K562 (cell line): ENCODE results near the gene TAF4. TPM values are rescaled to one million over a fixed set of nuclear protein-coding genes. Genes with fewer than 3 reads are reported as not detected.

Experiments used
- ATF7 ChIP-seq: fragments of 450-650 bp; IDR thresholded peaks from 2 replicates; pipeline ENCODE4 v1.7.1; 2014; ENCODE audit warnings: mild to moderate bottlenecking, moderate library complexity
- CCAR2 ChIP-seq: fragments of 200-400 bp; formaldehyde crosslinking; IDR thresholded peaks from 2 replicates; pipeline ENCODE4 v1.6.1; 2017; ENCODE audit warnings: mild to moderate bottlenecking, low read depth, low read length
- CEBPG ChIP-seq, 3 experiments: fragments of 200-800 bp in 1 of 3; sonication (Bioruptor generic) in 1 of 3; sonication (generic) in 1 of 3; formaldehyde crosslinking in 1 of 3; IDR thresholded peaks in 2 of 3; conservative IDR thresholded peaks in 1 of 3; 2 replicates each; pipeline versions ENCODE4 v1.6.1 to v1.8.0; 2016 to 2022; ENCODE audit warnings: missing compliant biosample characterization in 2 of 3, missing genetic modification characterization in 2 of 3, mild to moderate bottlenecking in 1 of 3, missing genetic modification reagents in 1 of 3
- CHD4 ChIP-seq: fragments of 200-600 bp; sonication (generic); IDR thresholded peaks from 3 replicates; pipeline ENCODE4 v1.6.1; 2012; ENCODE audit warnings: low read depth, mild to moderate bottlenecking, mixed read lengths, low read length, inconsistent platforms; ENCODE audit not compliant: insufficient read depth, insufficient replicate concordance, poor library complexity, severe bottlenecking
- ERF ChIP-seq: fragments of 450-650 bp; formaldehyde crosslinking; IDR thresholded peaks from 2 replicates; pipeline ENCODE4 v1.4.0; 2020; ENCODE audit warnings: mild to moderate bottlenecking, mixed read lengths
- FOXJ2 ChIP-seq: fragments of 200-800 bp; sonication (Bioruptor generic); IDR thresholded peaks from 2 replicates; pipeline ENCODE4 v1.6.1; 2016; ENCODE audit warnings: missing genetic modification characterization, missing compliant biosample characterization
- HES1 ChIP-seq: fragments of 450-650 bp; IDR thresholded peaks from 2 replicates; pipeline ENCODE4 v1.6.1; 2016; ENCODE audit warnings: low read depth, mild to moderate bottlenecking, moderate library complexity
- MCM5 ChIP-seq: fragments of 450-650 bp; IDR thresholded peaks from 2 replicates; pipeline ENCODE4 v1.6.1; 2016; ENCODE audit warnings: low read depth
- MLLT1 ChIP-seq, 2 experiments: fragments of 450-650 bp; IDR thresholded peaks; 2 replicates each; pipeline ENCODE4 v1.6.1; 2016
- NONO ChIP-seq, 2 experiments: fragments of 200-400 bp in 1 of 2; fragments of 450-650 bp in 1 of 2; formaldehyde crosslinking in 1 of 2; IDR thresholded peaks; 2 replicates each; pipeline ENCODE4 v1.6.1; 2017; ENCODE audit warnings: low read depth in 2 of 2, mild to moderate bottlenecking in 2 of 2, moderate library complexity in 2 of 2, low read length in 1 of 2
- NR3C1 ChIP-seq: sonication (generic); formaldehyde crosslinking; IDR thresholded peaks from 2 replicates; pipeline ENCODE4 v1.8.1; 2022; ENCODE audit warnings: missing genetic modification reagents
- RAD51 ChIP-seq: fragments of 450-650 bp; IDR thresholded peaks from 2 replicates; pipeline ENCODE4 v1.7.1; 2016; ENCODE audit warnings: low read depth, mild to moderate bottlenecking, borderline replicate concordance
- RBM39 ChIP-seq: fragments of 200-400 bp; formaldehyde crosslinking; optimal IDR thresholded peaks from 2 replicates; pipeline ENCODE3; 2018; ENCODE audit warnings: low read depth, low read length
- RHOXF2B ChIP-seq: fragments of 250-450 bp; sonication (Bioruptor Pico); conservative IDR thresholded peaks from 2 replicates; pipeline ENCODE4 v1.5.1; 2021
- SNAPC5 ChIP-seq: fragments of 250-450 bp; sonication (Bioruptor Pico); IDR thresholded peaks from 2 replicates; pipeline ENCODE4 v1.8.0; 2021; ENCODE audit warnings: moderate library complexity, mild to moderate bottlenecking, inconsistent platforms
- SP1 ChIP-seq: sonication (generic); formaldehyde crosslinking; IDR thresholded peaks from 2 replicates; pipeline ENCODE4 v1.8.1; 2022; ENCODE audit warnings: mild to moderate bottlenecking, missing genetic modification reagents
- SRSF1 ChIP-seq: fragments of 200-400 bp; formaldehyde crosslinking; IDR thresholded peaks from 2 replicates; pipeline ENCODE4 v1.6.1; 2017; ENCODE audit warnings: mild to moderate bottlenecking, low read depth, low read length, moderate library complexity
- STAG1 ChIP-seq: sonication (generic); formaldehyde crosslinking; IDR thresholded peaks from 2 replicates; pipeline ENCODE4 v1.5.0; 2020; ENCODE audit warnings: missing genetic modification reagents, borderline replicate concordance
- TCF7L2 ChIP-seq: fragments of 150-350 bp; IDR thresholded peaks from 2 replicates; pipeline ENCODE4 v1.6.1; 2016; ENCODE audit warnings: low read depth, mild to moderate bottlenecking, low read length, moderate library complexity
- TCFL5 ChIP-seq: fragments of 250-450 bp; sonication (Bioruptor Pico); conservative IDR thresholded peaks from 2 replicates; pipeline ENCODE4 v1.6.1; 2021; ENCODE audit warnings: mild to moderate bottlenecking, moderate library complexity, matching md5 sums
- XRCC3 ChIP-seq: fragments of 450-650 bp; IDR thresholded peaks from 2 replicates; pipeline ENCODE4 v1.6.1; 2017; ENCODE audit warnings: mild to moderate bottlenecking, moderate library complexity
- XRCC5 ChIP-seq: fragments of 200-400 bp; formaldehyde crosslinking; IDR thresholded peaks from 2 replicates; pipeline ENCODE4 v1.6.1; 2017; ENCODE audit warnings: low read depth, mild to moderate bottlenecking, low read length
- ZNF121 ChIP-seq: sonication (generic); formaldehyde crosslinking; conservative IDR thresholded peaks from 2 replicates; pipeline ENCODE4 v1.8.0; 2022; ENCODE audit warnings: missing genetic modification reagents
- polyA plus RNA-seq, 8 experiments: library from polyadenylated mRNA; depleted of rRNA in 4 of 8; stranded (reverse) in 5 of 8; unstranded in 3 of 8; fragments of >200 nt; fragmentation: Nextera tagmentation in 2 of 8; fragmentation: Illumina TruSeq in 1 of 8; extraction: Ambion mirVana in 2 of 8; extraction: Trizol in 1 of 8; gene quantifications; 2 replicates each; pipeline versions ENCODE4 v1.2.1 to v1.2.3, GENCODE V29; 2011 to 2014; ENCODE audit warnings: inconsistent platforms in 1 of 8, missing spikeins in 1 of 8
- total RNA-seq, 7 experiments: library from RNA; depleted of rRNA in 6 of 7; stranded (reverse); fragments of >200 nt in 6 of 7; fragmentation: Illumina TruSeq in 2 of 7; extraction: Trizol in 2 of 7; gene quantifications; 2 replicates each; pipeline versions ENCODE4 v1.2.1 to v1.2.3, GENCODE V29; 2011 to 2021; ENCODE audit warnings: low replicate concordance in 1 of 7
- TF ChIP-seq, protein P1 (sequence below), 2 experiments: fragments of 250-450 bp in 1 of 2; fragments of 450-650 bp in 1 of 2; sonication (Bioruptor Pico) in 1 of 2; IDR thresholded peaks; 2 replicates each; pipeline versions ENCODE4 v1.6.1 to v1.8.0; 2016 to 2021; ENCODE audit warnings: mild to moderate bottlenecking in 2 of 2, moderate library complexity in 2 of 2, missing compliant biosample characterization in 1 of 2, missing genetic modification characterization in 1 of 2
- TF ChIP-seq, protein P2 (sequence below): sonication (generic); formaldehyde crosslinking; IDR thresholded peaks from 2 replicates; pipeline ENCODE4 v1.5.0; 2020; ENCODE audit warnings: missing genetic modification reagents

TAF4 gene
- total and polyA plus RNA-seq, 9 of the 15 experiments (the other 6 are each of a cell fraction or from before 2014, with no cell fraction given): 0.44 to 28.3 (median 5.6) TPM

DNA sequence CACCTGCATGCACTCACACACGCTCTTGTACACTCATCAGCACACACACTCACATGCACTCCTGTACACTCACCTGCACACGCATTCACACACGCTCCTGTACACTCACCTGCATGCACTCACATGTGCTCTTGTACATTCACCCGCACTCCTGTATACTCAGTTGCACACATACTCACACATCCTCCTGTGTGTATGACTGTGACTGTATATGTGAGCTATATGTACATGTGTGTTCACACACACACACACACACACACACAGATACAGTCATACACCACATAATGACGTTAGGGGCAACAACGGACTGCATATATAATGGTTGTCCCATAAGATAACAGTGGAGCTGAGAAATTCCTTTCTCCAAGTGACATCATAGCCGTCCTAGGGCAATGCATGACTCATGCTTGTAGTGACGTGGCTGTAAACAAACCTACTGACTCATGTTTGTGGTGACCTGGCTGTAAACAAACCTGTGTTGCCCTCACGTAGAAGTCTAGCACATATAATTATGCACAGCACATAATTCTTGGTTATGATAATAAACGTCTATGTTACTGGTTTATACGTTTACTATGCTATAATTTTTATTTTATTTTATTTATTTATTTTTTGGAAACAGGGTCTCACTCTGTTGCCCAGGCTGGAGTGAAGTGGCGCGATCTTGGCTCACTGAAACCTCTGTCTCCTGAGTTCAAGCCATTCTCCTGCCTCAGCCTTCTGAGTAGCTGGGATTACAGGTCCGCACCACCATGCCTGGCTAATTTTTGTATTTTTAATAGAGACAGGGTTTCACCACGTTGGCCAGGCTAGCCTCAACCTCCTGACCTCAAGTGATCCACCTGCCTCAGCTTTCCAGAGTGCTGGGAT lies 22.8 kb upstream of the TAF4 start (continued):
- TF ChIP-seq CCAR2 (no peak), FOXJ2 (tag) (peak; percentile 97), SP1 (no peak), NONO (IDR thresholded peaks at IDR 0.05; ENCODE audit: low read depth in 2 of 2, low read length in 1 of 2) (no peak), STAG1 (no peak), XRCC5 (no peak), SNAPC5 (CRISPR knock-in tag) (no peak), SRSF1 (no peak), XRCC3 (no peak), NR3C1 (CRISPR knock-in tag) (no peak), TCF7L2 (no peak), TCFL5 (no peak), CEBPG (CRISPR knock-in tag; IDR thresholded peaks at IDR 0.05) (peak; percentile 61; the same call in 1 of the 2 replicates), CEBPG (tag; conservative IDR thresholded peaks at IDR 0.05 in 1 of 2, IDR thresholded peaks at IDR 0.05 in 1 of 2) (peak in 1 of 2 experiments; percentile 63; a peak in 1 of 4 replicates), ZNF121 (CRISPR knock-in tag) (peak; percentile 71), RBM39 (no peak), ATF7 (peak; percentile 98), RHOXF2B (CRISPR knock-in tag) (no peak), ERF (no peak), CHD4 (no peak), MCM5 (no peak), HES1 (no peak), MLLT1 (IDR thresholded peaks at IDR 0.05) (no peak), RAD51 (no peak)
- TF ChIP-seq, protein P1, sequence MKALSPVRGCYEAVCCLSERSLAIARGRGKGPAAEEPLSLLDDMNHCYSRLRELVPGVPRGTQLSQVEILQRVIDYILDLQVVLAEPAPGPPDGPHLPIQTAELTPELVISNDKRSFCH (CRISPR knock-in tag; IDR thresholded peaks at IDR 0.05): no peak
- TF ChIP-seq, protein P1 (tag; IDR thresholded peaks at IDR 0.05): no peak
- TF ChIP-seq, protein P2, sequence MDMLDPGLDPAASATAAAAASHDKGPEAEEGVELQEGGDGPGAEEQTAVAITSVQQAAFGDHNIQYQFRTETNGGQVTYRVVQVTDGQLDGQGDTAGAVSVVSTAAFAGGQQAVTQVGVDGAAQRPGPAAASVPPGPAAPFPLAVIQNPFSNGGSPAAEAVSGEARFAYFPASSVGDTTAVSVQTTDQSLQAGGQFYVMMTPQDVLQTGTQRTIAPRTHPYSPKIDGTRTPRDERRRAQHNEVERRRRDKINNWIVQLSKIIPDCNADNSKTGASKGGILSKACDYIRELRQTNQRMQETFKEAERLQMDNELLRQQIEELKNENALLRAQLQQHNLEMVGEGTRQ (CRISPR knock-in tag): no peak
